ENCODE results near the gene SPPL2B.

DNA sequence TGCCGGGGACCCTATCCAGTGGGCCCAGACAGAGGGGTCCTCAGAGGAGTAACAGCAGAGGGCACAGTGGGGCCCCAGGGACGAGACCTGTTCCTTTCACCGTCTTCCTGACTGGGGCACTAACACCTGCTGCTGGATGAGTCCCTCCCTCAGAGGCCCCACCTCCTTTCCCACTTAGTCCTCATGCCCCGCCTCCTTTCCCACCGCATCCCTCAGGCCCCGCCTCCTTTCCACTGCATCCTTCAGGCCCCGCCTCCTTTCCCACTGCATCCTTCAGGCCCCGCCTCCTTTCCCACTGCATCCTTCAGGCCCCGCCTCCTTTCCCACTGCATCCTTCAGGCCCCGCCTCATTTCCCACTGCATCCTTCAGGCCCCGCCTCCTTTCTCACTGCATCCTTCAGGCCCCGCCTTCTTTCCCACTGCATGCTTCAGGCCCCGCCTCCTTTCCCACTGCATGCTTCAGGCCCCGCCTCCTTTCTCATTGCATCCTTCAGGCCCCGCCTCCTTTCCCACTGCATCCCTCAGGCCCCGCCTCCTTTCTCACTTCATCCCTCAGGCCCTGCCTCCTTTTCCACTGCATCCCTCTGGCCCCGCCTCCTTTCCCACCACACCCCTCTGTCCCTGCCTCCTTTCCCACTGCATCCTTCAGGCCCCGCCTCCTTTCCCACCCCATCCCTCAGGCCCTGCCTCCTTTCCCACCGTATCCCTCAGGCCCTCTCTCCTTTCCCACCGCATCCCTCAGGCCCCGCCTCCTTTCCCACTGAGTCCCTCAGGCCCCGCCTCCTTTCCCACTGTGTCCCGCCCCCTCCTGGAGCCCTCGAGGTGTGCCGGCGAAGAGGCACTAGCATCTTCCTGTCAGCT lies 6.7 kb downstream of the SPPL2B start:
- TF ChIP-seq, protein P1, sequence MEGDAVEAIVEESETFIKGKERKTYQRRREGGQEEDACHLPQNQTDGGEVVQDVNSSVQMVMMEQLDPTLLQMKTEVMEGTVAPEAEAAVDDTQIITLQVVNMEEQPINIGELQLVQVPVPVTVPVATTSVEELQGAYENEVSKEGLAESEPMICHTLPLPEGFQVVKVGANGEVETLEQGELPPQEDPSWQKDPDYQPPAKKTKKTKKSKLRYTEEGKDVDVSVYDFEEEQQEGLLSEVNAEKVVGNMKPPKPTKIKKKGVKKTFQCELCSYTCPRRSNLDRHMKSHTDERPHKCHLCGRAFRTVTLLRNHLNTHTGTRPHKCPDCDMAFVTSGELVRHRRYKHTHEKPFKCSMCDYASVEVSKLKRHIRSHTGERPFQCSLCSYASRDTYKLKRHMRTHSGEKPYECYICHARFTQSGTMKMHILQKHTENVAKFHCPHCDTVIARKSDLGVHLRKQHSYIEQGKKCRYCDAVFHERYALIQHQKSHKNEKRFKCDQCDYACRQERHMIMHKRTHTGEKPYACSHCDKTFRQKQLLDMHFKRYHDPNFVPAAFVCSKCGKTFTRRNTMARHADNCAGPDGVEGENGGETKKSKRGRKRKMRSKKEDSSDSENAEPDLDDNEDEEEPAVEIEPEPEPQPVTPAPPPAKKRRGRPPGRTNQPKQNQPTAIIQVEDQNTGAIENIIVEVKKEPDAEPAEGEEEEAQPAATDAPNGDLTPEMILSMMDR (IDR thresholded peaks at IDR 0.05) = no peak
- TF ChIP-seq POLR2AphosphoS5 (IDR thresholded peaks at IDR 0.05; ENCODE audit: insufficient read depth in 1 of 2, low read depth in 1 of 2) (no peak), POLR2A (IDR thresholded peaks at IDR 0.05) (no peak)
